Mesenchymal stem cell (in vitro differentiated cells and primary cell): ENCODE measurements around the gene IFT88.
A peak's percentile ranks its signal among the peaks of the same experiment; 100 is the strongest.

Experiments used
- DNase-seq: peaks from one replicate; pipeline ENCODE4 v3.0.0-alpha.2; 2013
- H2AFZ ChIP-seq: one replicate; pipeline ENCODE4 v1.6.1; 2013; ENCODE audit warnings: low read depth, mild to moderate bottlenecking, control low read depth, inconsistent platforms, low read length, moderate library complexity
- H2AK5ac ChIP-seq: 2 replicates; pipeline ENCODE4 v1.6.1; 2013; ENCODE audit warnings: low read length, moderate library complexity, mild to moderate bottlenecking, inconsistent platforms; ENCODE audit not compliant: severe bottlenecking
- H2BK120ac ChIP-seq: one replicate; pipeline ENCODE4 v1.6.1; 2013; ENCODE audit warnings: low read depth, mild to moderate bottlenecking, inconsistent platforms, low read length, moderate library complexity
- H2BK12ac ChIP-seq, 2 experiments: one replicate each; pipeline ENCODE4 v1.6.1; 2013; ENCODE audit warnings: inconsistent platforms in 2 of 2, low read length in 2 of 2, mild to moderate bottlenecking in 2 of 2, moderate library complexity in 2 of 2, control low read depth in 1 of 2
- H2BK15ac ChIP-seq: one replicate; pipeline ENCODE4 v1.6.1; 2013; ENCODE audit warnings: mild to moderate bottlenecking, low read depth, inconsistent platforms; ENCODE audit not compliant: poor library complexity, severe bottlenecking
- H2BK5ac ChIP-seq: 2 replicates; pipeline ENCODE4 v1.6.1; 2013; ENCODE audit warnings: low read depth, mild to moderate bottlenecking, low read length, control low read depth, inconsistent platforms; ENCODE audit not compliant: poor library complexity, severe bottlenecking
- H3K14ac ChIP-seq, 2 experiments: one replicate each; pipeline ENCODE4 v1.6.1; 2013; ENCODE audit warnings: inconsistent platforms in 2 of 2, low read length in 2 of 2, control low read depth in 1 of 2, mild to moderate bottlenecking in 1 of 2, moderate library complexity in 1 of 2
- H3K18ac ChIP-seq, 2 experiments: one replicate each; pipeline ENCODE4 v1.6.1; 2013; ENCODE audit warnings: inconsistent platforms in 2 of 2, low read length in 2 of 2, control low read depth in 1 of 2, low read depth in 1 of 2, mild to moderate bottlenecking in 1 of 2
- H3K23ac ChIP-seq, 2 experiments: one replicate each; pipeline ENCODE4 v1.6.1; 2013; ENCODE audit warnings: inconsistent platforms in 2 of 2, low read length in 2 of 2, mild to moderate bottlenecking in 2 of 2, moderate library complexity in 2 of 2, control low read depth in 1 of 2
- H3K27ac ChIP-seq: 2 replicates; pipeline ENCODE4 v1.5.1; 2013; ENCODE audit warnings: mild to moderate bottlenecking, moderate library complexity, low read length, control low read depth, inconsistent platforms; ENCODE audit not compliant: poor library complexity, severe bottlenecking
- H3K27me3 ChIP-seq, 2 experiments: 2 replicates each; pipeline versions ENCODE4 v1.6.1 to v1.7.0; 2013; ENCODE audit warnings: low read length in 2 of 2, mild to moderate bottlenecking in 2 of 2, moderate library complexity in 2 of 2, control low read depth in 1 of 2, inconsistent platforms in 1 of 2; ENCODE audit not compliant: control insufficient read depth in 1 of 2, insufficient read depth in 1 of 2
- H3K36me3 ChIP-seq, 2 experiments: 2 replicates each; pipeline versions ENCODE4 v1.6.1 to v1.7.0; 2013; ENCODE audit warnings: low read length in 2 of 2, control low read depth in 1 of 2, inconsistent platforms in 1 of 2, low read depth in 1 of 2, mild to moderate bottlenecking in 1 of 2; ENCODE audit not compliant: insufficient read depth in 2 of 2, control insufficient read depth in 1 of 2
- H3K4ac ChIP-seq, 2 experiments: one replicate each; pipeline ENCODE4 v1.6.1; 2013; ENCODE audit warnings: inconsistent platforms in 2 of 2, low read length in 2 of 2, mild to moderate bottlenecking in 2 of 2, moderate library complexity in 2 of 2, control low read depth in 1 of 2, low read depth in 1 of 2
- H3K4me1 ChIP-seq: 2 replicates; pipeline ENCODE4 v1.6.1; 2013; ENCODE audit warnings: low read depth, low read length, control low read depth; ENCODE audit not compliant: control insufficient read depth, insufficient read depth
- H3K4me2 ChIP-seq: 2 replicates; pipeline ENCODE4 v1.6.1; 2013; ENCODE audit warnings: low read length, mild to moderate bottlenecking, inconsistent platforms; ENCODE audit not compliant: poor library complexity, severe bottlenecking
- H3K4me3 ChIP-seq, 2 experiments: 2 replicates each; pipeline versions ENCODE4 v1.5.1 to v1.7.0; 2013; ENCODE audit warnings: low read length in 2 of 2, mild to moderate bottlenecking in 2 of 2, control low read depth in 1 of 2, low read depth in 1 of 2; ENCODE audit not compliant: insufficient read depth in 1 of 2
- H3K79me1 ChIP-seq: replicated peaks from 2 replicates; pipeline ENCODE4 v1.6.1; 2013; ENCODE audit warnings: mild to moderate bottlenecking, control low read depth, low read length, inconsistent platforms; ENCODE audit not compliant: poor library complexity, severe bottlenecking
- H3K9ac ChIP-seq: 2 replicates; pipeline ENCODE4 v1.7.0; 2013; ENCODE audit warnings: mild to moderate bottlenecking, low read length, moderate library complexity
- H3K9me3 ChIP-seq: 2 replicates; pipeline ENCODE4 v1.7.0; 2013; ENCODE audit warnings: mild to moderate bottlenecking, low read length; ENCODE audit not compliant: control insufficient read depth
- H4K8ac ChIP-seq: one replicate; pipeline ENCODE4 v1.6.1; 2013; ENCODE audit warnings: inconsistent platforms, mild to moderate bottlenecking, low read length, moderate library complexity
- H4K91ac ChIP-seq: one replicate; pipeline ENCODE4 v1.6.1; 2013; ENCODE audit warnings: mild to moderate bottlenecking, low read length, inconsistent platforms
- WGBS: methylation state at CpG from one replicate; pipeline ENCODE4 v1.1.7; 2013; ENCODE audit warnings: mixed read lengths; 5-methylcytosine and 5-hydroxymethylcytosine counted together

IFT88 gene

GRCh38 chr13:20658451-20659040 lies 91.6 kb downstream of the IFT88 start:
- no peaks in the 10 kb centered on the region for H3K79me1 ChIP-seq

GRCh38 chr13:20664351-20664750 lies 97.4 kb downstream of the IFT88 start:
- Histone ChIP-seq H2AK5ac (no peak overlapping the region), H3K23ac (no peak overlapping the region), H3K4me3 (no peak overlapping the region), H3K27me3 (no peaks in the 10 kb centered on the region), H4K8ac (no peak overlapping the region), H2BK120ac (no peak overlapping the region), H2BK5ac (no peak overlapping the region), H3K9me3 (no peaks in the 10 kb centered on the region), H3K79me1 (no peaks in the 10 kb centered on the region), H3K9ac (no peak overlapping the region), H2AFZ (no peak overlapping the region), H3K4ac (no peak overlapping the region), H3K27ac (no peak overlapping the region), H3K4me1 (peaks cover 1% of the 10 kb centered on the region), H4K91ac (no peak overlapping the region), H2BK15ac (no peak overlapping the region), H2BK12ac (no peak overlapping the region), H3K36me3 (peaks cover 0 to 8% of the 10 kb centered on the region in 2 experiments), H3K18ac (no peak overlapping the region), H3K14ac (no peak overlapping the region), H3K4me2 (no peak overlapping the region)
- DNase-seq = no peak

More at GRCh38 chr13:20658451-20659040, 91.6 kb downstream of the IFT88 start:
- H2BK120ac ChIP-seq = no peak overlapping the region
- no peak overlapping the region for H3K23ac ChIP-seq
- H2BK15ac ChIP-seq = no peak overlapping the region
- no peak overlapping the region for H4K8ac ChIP-seq
- H3K14ac ChIP-seq = no peak overlapping the region
- no peak overlapping the region for H2BK12ac ChIP-seq
- H3K4me1 ChIP-seq = no peaks in the 10 kb centered on the region
- H3K27ac ChIP-seq = no peak overlapping the region
- no peaks in the 10 kb centered on the region for H3K9me3 ChIP-seq
- no peak overlapping the region for H3K4me3 ChIP-seq
- H3K4ac ChIP-seq = no peak overlapping the region
- no peak overlapping the region for H3K18ac ChIP-seq
- H3K27me3 ChIP-seq = no peaks in the 10 kb centered on the region
- 75% methylated on average over 4 of the region's 5 CpGs for WGBS
- H3K36me3 ChIP-seq = peaks cover 0 to 6% of the 10 kb centered on the region in 2 experiments
- DNase-seq = no peak
- no peak overlapping the region for H4K91ac ChIP-seq
- no peak overlapping the region for H3K4me2 ChIP-seq
- H2BK5ac ChIP-seq = no peak overlapping the region
- H2AK5ac ChIP-seq = no peak overlapping the region
- no peak overlapping the region for H3K9ac ChIP-seq
- H2AFZ ChIP-seq = no peak overlapping the region

- 97% methylated on average over 3 of the region's 4 CpGs for WGBS
- H4K8ac ChIP-seq = no peak overlapping the region
- H3K18ac ChIP-seq = no peak overlapping the region
- H3K23ac ChIP-seq = no peak overlapping the region
- no peak overlapping the region for H2BK120ac ChIP-seq
- H2AFZ ChIP-seq = no peak overlapping the region
- peaks cover 1% of the 10 kb centered on the region for H3K4me1 ChIP-seq
- H3K27me3 ChIP-seq = no peaks in the 10 kb centered on the region
- no peak overlapping the region for H4K91ac ChIP-seq
- H3K9ac ChIP-seq = no peak overlapping the region
- H3K36me3 ChIP-seq = peaks cover 0 to 15% of the 10 kb centered on the region in 2 experiments
- no peak overlapping the region for H3K27ac ChIP-seq
- DNase-seq = no peak
- H2BK15ac ChIP-seq = no peak overlapping the region
- H3K4me3 ChIP-seq = no peak overlapping the region
- no peak overlapping the region for H2AK5ac ChIP-seq
- no peak overlapping the region for H3K4ac ChIP-seq
- no peaks in the 10 kb centered on the region for H3K79me1 ChIP-seq
- H3K4me2 ChIP-seq = no peak overlapping the region
- no peak overlapping the region for H2BK12ac ChIP-seq
- H3K9me3 ChIP-seq = no peaks in the 10 kb centered on the region
- H2BK5ac ChIP-seq = no peak overlapping the region
- no peak overlapping the region for H3K14ac ChIP-seq
These were observed 100.0 kb downstream of the IFT88 start for GRCh38 chr13:20666948-20667347.

GRCh38 chr13:20667857-20668437 lies 101.0 kb downstream of the IFT88 start:
- Histone ChIP-seq H2BK5ac (no peak overlapping the region), H3K27ac (no peak overlapping the region), H2BK15ac (no peak overlapping the region), H3K9ac (no peak overlapping the region), H3K14ac (peak overlapping the region in 1 of 2 experiments; percentile 65), H3K4me3 (no peak overlapping the region), H3K4ac (no peak overlapping the region), H3K9me3 (no peaks in the 10 kb centered on the region), H4K8ac (no peak overlapping the region), H3K23ac (no peak overlapping the region), H3K4me2 (no peak overlapping the region), H3K36me3 (peaks cover 0 to 15% of the 10 kb centered on the region in 2 experiments), H3K18ac (no peak overlapping the region), H4K91ac (no peak overlapping the region), H2BK120ac (no peak overlapping the region), H3K27me3 (no peaks in the 10 kb centered on the region), H3K4me1 (peaks cover 1% of the 10 kb centered on the region), H2AK5ac (no peak overlapping the region), H2BK12ac (no peak overlapping the region), H2AFZ (no peak overlapping the region), H3K79me1 (no peaks in the 10 kb centered on the region)
- peak; percentile 5 for DNase-seq
- 46% methylated on average over 4 of the region's 4 CpGs for WGBS
